IPS-NIHi7 (cell line): ENCODE results near the gene EXOC3L1.

ENCODE experiments used
- DNase-seq: peaks from one replicate; pipeline ENCODE4 v3.0.0; 2012; ENCODE audit warnings: mixed read lengths; ENCODE audit errors: extremely low spot score

The EXOC3L1 gene

DNA sequence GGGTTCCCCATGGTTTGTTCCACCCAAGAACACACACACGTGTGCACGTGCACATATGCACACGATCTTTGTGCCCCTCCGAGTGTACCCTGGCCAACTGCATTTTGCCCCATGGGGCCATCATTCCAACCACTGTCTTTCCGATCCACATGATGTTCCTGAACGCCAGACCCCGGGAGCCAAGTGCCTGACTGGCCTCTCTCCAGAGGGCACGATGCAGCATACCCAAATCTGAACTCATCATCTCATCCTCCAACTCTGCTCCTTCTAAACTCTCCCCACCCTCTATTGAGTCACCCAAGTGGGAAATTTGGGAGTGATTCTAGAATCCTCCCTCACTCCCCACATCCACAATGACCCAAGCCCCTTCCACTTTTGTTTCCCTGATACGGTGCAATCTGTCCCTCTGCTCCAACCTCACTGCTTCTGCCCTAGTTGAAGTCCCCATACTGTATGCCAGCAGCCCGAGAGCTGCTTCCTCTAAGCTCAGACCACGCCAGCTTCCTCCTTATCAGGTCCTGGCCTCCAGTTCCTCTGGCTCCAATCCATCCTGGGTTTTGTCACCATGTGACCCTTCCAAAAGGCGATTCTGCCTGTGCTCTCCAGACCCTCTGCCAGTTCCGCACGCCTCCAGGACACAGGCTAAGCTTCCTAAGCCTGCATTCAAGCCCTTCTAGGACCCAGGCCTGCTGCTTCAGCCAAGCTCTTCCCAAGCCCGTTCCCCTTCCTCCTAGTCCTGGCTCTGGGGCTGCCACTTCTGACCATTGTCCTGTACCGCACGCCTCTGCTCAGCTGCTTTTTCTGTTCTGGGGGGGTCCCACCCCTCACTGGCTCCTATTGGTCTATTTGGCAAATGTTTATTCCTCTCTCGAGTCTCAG, 26.9 kb upstream of the EXOC3L1 start:
- DNase-seq, result no peak

DNA sequence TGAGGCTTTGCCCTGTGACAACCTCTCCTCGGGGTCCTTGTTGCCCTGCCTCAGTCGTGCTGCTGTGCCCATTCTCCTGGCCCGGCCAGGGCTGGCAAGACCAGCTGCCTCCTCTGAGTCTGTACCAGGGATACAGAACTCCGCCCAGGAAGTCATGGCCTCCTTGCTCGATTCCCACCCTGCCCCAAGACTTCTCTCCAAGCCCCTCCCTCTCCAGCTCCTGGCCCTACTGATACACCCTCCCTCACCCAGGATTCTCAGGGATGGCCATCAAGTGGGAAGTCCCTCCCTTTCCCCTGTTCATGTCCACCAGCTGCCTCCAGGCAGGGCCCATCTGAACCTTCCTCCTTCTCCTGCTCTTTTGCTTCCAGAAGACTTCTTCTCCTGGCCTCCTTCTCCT, 25.8 kb upstream of the EXOC3L1 start:
- peak; percentile 36 for DNase-seq

DNA sequence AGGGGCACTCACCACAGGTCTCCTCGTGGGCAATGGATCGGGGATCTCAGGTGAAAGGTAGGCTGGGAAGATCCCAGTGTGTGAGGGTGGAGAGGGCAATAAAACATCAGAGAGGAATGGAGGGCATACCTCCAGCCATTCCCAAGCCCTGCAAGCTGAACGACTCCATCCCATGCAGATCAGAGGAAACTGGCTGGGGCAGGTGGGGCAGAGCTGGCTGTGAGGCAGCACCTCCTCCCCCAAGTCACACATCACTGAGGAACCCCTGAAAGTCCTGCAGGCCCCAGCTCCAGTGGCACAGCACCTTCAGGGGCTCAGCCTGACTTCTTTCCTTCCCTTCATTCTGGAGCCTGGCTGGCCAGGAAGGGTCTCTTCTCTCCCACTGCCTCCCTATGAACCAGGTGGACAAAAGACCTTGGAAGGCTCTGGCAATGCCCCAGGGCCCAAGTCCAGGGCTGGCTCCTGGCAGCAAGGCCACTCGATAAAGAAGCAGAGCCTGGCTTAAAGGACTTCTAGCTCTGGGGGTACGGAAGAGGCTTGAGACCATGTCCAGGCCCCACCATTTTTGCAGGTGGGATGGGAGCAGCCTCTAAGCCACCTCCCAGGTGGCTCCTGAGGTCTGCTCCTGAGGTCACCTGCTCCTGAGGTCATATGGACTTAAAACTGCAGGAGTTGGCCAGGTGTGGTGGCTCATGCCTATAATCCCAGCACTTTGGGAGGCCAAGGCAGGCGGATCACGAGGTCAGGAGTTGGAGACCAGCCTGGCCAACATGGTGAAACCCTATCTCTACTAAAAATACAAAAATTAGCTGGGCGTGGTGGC, 23.5 kb upstream of the EXOC3L1 start:
- DNase-seq, result no peak

DNA sequence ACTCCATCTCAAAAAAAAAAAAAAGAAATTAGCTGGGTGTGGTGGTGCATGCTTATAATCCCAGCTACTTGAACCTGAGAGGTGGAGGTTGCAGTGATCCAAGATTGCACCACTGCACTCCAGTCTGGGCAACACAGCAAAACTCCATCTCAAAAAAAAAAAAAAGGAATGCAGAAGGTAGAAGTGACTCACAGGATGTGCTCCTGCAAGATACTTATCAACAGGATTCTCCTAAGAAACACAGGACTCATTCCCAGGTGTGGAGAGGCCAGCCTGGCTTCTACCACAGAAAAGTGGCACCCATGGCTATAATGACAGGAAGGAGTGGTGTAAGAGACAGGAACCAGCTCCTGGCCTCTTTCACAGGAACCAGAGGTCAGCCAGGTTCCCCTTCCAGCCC, 22.8 kb upstream of the EXOC3L1 start:
- DNase-seq, result no peak

DNA sequence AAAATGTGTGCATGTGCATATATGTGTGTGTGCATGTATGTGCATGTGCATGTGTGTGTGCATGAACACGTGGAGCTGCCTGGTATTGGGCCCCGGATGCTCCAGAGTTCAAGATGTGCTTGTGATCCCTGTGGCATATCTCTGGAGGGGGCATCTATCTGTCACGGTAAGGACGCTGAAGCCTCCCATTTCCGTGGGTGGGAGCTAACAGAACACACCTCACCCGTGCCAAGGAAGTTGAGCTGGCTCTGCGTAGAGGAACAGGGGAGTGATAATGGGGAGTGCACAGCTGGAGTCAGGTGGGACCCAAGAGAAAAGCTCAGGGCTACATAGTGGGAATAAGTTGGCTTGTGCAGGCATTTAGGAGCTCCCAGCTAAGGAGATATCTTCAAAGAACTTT, 21.7 kb upstream of the EXOC3L1 start:
- DNase-seq, result no peak

DNA sequence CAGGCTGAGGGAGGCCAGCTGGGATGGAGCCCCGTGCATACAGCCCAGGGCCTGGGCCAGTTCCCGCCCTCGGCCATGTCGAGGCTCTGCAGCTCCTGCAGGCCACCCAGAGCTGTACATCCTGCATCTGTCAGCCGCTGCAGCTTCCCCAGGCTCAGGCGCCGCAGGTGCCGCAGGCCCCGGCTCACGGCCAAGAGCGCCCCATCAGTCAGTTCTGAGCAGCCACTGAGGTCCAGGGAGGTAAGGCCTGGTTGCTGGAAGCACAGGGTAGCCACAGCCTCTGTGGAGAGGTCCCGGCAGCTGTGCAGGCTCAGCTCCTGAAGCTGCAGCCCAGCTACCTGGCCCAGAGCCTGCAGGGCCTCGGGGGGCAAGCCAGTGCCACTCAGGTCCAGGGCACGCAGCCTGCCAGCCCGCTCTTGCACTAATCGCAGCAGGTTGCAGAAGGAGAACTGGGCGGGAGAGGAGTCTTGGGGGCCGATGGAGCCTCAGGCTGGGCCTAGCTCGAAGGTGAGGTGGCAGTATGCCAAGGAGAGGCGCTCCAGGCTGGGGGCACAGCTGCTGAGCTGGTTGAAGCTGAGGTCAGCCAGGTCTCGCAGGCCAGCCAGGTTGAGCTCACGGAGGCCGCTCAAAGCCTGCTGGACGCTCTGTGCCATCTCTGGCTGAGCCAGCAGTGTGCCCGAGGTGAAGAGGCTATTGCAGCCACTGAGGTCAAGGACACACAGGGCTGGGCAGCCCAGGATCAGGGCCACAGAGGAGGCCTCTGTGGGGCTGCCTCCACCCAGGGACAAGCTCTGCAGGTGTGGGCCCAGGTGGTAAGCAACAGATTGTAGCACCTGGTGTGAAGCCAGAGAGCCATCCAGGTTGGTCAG, 20.4 kb upstream of the EXOC3L1 start:
- peak; percentile 22 for DNase-seq

DNA sequence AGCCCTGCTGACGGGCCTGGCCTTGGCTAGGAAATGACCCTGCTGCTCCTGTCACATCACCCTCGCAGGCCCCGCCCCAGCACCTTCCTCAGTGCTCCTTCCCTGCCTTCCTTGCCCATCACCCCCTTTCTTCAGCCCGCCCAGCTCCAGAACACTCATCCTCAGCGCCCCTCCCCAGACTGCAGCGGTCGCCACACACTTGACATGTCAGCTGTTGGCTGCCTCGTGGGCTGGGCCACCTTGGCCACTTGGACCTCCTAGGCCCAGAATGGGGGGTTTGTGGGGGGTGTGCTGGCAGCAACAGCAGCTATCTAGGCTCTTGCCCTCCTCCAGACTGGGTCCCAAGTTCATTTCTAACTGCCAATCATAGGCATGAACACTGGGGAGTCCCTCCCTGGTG, 19.6 kb upstream of the EXOC3L1 start:
- DNase-seq, result no peak

DNA sequence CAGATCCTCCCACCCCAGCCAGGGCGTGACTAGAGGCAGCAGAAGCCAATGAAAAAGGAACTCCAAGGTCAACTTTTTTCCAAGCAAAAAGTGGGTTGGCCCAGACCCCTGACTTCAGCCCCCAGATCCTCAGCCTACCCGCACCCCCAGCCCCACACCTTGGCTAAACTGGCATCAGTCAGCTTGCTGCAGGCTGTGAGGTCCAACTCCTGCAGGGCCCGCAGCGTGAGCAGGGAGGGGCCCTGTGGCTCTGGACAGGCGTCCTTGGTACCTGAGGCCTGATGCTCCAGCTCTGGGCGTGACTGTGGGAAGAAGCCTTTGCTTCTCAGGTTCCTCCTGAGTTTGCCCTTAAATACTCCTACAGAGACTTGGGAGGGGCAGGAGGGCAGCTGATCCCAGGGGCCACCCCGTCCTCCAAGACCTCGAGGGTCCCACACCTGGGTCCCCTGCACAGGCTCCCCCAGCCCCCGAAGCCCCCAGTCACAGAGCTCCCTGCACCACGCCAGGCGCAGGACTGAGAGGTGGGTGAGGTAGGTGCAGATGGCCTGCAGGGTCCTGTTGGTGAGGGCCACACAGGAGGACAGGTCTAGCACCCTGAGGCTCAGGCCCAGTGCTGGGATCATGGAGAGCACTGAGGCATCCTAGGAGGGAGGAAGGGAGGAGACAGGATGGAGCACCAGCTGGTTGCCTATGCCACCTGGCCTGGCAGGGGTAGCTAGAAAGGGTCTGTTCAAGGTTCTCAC, 18.4 kb upstream of the EXOC3L1 start:
- DNase-seq, result no peak

DNA sequence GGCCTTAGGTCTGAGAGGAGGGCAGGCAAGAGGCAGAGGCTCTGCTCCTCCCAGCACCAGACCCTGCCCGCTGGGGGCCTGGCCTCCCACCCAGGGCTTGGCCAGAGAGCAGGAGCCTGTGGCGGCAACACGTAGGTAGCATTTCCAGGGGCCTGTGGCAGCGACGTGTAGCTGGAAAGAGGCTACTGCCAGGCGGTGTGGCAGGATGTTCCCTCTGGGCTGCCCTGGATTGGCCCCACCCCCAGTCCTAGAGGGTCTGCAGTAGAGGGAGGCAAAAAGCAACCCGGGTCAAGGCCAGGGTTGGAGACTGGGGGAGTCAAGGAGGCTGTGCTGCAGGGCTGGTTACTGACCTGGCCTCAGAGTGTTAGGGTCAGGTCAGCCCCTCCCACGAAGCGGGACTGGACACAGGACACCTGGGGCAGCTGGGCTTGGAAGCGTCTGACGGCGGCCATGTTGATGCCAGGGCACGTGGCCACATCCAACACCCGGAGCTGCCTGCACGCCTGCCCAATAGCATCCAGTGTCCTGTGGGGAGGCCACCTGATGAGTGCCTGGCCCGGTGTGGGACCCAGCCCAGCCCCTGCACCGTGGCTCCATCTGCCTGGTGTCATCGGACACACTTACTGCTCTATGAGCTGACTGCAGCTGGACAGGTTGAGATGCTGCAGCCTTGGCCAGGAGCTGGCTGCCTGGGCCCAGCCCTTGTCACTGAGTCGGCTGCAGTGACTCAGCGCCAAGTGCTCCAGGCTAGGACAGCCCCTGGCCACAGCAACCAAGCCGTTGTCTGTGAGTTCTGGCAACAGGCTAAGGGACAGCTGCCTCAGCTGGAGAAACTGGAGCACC, 17.5 kb upstream of the EXOC3L1 start:
- DNase-seq, result peak; percentile 19

DNA sequence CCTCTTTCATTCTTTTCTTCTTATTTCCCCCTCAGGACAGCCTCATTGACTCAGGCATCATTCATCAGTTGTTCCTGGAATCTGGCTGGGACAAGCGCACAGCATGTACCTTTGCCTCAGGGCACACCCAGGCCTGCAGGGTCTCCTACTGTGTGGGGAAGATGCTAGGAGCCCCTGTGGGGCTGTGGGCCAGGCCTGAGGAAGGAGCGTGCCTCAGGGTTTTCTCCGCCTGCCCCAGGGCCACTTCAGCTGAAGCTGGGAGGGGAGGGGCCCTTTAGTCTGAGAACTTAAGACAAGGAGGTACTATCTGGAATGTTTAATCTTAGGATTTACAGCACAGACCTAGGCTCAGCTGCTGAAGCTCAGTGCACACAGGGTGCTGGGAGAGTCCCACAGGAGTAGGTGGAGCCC, 16.9 kb upstream of the EXOC3L1 start:
- DNase-seq, result no peak

DNA sequence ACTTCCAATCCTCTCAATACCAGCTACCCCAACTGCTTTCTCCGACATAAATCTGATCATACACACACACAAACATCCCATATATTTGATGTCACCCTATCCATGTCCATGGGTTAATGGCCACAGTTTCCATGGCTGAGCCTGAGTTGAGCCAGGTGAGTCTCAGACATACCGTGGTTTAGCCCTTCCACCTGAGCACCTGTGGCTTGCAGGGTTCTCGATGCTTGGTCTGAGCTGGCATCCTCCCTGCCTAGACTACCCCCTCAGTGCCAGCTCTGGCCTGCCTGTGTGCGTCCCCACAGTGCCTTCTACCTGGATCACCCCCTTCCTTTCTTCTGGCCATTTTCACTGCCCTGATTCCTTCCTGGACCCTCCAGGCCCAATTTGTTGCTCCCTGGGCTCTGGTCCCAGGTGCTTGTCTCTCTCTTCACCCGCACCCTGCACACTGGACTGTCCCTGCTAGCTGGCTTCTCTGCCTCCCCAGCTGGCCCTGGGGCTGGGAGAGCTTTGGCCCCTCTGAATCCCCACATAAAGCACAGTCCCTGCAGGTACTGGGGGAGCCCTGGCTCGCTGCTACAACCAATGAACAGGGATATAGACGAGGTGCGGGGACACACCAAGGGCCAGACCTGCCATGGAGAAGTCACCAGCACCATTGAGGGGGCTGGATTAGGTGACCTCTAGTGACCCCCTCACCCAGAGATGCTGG, 16.3 kb upstream of the EXOC3L1 start:
- no peak for DNase-seq

DNA sequence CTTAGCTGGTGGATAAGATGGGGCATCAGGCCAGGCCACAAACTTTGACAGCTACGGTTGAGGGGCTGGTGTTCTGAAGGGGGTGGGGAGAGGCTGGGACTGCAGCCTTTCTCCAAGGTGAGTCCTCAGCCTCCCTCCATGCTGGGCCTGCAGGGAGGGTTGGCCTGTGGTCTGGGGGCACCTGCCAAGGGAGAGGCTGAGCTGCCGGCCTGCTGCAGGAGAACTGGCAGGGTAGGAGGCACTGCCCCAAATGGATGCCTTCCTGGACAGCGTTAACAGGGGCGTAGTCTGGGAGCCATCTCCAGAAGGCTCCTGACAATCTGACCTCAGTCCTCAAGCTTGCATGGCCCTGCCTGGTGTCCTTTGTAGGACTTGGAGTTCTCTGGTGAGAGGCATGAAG, 14.1 kb upstream of the EXOC3L1 start:
- no peak for DNase-seq

DNA sequence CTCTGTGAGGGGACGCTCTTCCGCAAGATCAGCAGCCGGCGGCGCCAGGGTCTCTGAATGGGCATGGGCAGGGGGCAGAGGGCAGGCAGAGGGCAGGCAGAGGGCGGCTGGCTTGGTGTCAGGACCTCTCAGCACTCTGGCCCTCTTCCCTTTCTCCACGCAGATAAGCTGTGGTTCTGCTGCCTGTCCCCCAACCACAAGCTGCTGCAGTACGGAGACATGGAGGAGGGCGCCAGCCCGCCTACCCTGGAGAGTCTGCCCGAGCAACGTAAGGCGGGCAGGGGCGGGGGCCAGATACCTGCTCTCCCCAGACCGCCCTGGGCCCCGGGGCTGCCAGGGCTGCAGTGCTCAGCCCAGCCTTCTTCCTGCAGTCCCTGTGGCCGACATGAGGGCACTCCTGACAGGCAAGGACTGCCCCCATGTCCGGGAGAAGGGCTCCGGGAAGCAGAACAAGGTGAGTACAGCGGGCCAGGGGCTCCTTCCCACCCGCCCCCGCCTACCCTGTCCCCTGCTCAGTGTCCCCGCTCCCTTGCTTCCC, 13.1 kb upstream of the EXOC3L1 start:
- no peak for DNase-seq

DNA sequence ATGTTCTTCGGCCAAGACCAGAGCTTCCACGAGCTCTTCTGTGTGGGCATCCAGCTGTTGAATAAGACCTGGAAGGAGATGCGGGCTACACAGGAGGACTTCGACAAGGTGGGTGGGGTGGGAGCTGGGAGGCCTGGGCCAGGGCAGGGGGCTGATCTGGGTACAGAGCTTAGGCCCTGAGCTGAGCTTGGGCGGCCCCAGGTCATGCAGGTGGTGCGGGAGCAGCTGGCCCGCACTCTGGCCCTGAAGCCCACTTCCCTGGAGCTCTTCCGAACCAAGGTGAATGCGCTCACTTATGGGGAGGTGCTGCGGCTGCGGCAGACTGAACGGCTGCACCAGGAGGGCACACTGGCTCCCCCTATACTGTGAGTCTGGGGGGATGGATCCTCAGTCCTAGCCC, 12.5 kb upstream of the EXOC3L1 start:
- no peak for DNase-seq

DNA sequence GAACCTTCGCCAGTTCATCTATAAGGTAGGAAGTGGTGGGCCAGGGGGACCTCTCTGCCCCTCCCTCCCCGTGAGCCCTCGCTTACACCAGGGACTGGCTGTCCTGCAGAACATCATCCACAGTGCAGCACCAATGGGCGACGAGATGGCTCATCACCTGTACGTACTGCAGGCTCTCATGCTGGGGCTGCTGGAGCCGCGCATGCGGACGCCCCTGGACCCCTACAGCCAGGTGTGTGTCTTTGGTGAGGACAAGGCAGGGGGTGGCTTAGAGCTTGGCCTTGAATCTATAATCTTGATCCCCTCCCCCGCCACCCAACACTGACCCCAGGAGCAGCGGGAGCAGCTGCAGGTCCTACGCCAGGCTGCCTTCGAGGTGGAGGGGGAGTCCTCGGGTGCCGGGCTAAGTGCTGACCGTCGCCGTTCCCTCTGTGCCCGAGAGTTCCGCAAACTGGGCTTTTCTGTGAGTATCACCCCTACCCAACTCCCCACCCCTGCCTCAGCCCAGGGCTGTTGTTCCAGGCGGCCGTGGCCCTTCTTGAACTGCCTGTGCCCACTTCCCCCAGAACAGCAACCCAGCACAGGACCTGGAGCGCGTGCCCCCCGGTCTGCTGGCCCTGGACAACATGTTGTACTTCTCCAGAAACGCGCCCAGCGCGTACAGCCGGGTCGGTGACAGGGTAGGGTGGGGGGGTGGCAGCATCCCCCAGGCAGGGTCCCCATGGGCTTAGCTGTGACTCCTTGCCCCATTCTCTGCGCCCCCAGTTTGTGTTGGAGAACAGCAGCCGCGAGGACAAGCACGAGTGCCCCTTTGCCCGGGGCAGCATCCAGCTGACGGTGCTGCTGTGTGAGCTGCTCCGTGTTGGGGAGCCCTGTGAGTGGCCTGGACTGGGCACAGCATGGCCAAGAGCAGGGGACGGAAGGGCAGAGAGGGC, 11.7 kb upstream of the EXOC3L1 start:
- no peak for DNase-seq

DNA sequence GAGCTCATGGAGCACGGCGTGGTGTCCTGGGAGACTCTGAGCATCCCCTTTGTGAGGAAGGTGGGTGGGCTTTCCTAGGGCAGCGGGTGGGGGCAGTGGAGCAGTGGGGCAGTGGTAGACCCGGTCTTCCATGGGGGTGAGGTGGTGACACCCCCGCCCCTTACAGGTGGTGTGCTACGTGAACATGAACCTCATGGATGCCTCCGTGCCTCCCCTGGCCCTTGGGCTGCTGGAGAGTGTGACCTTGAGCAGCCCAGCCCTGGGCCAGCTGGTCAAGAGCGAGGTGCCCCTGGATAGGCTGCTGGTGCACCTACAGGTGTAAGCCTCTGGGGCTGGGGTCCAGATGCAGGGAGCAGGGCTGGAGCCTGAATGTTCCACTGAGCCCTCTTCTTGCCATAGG, 10.6 kb upstream of the EXOC3L1 start:
- DNase-seq, result no peak

DNA sequence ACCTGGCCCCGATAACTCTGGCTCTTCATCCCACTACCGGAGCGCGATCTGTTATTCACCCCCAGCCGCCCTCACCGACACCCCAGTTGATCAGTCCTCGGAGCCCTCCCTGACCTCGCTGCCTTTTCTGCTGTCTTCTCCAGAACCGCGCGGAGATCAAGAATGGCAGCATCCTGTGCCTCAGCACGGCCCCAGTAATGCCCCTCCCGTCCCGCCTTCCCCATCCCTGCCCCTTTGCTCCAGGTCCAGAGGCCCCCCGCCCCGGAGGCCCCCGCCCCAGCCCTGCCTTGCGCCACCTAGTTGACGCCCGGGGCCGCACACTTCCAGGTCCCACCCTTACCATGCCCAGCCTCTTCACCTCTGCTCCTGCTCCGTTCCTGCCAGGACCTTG, 9.9 kb upstream of the EXOC3L1 start:
- peak; percentile 84 for DNase-seq
